Breast epithelium (tissue), 3 donors: ENCODE data around the gene SVEP1.

Source experiments
- POLR2A ChIP-seq: fragments of 450-650 bp; IDR thresholded peaks from one replicate; pipeline ENCODE4 v1.6.1; 2016; ENCODE audit warnings: antibody characterized with exemption, mild to moderate bottlenecking, moderate library complexity
- POLR2AphosphoS5 ChIP-seq, 3 donors: sonication (generic); formaldehyde crosslinking; IDR thresholded peaks; one replicate each; pipeline ENCODE4 v1.6.1; 2017; ENCODE audit warnings: antibody characterized with exemption in 3 of 3
- TF ChIP-seq, protein P1 (sequence below), 3 donors: fragments of 450-650 bp; IDR thresholded peaks; one replicate each; pipeline ENCODE4 v1.5.1; 2016 to 2017; ENCODE audit warnings: antibody characterized with exemption in 3 of 3, mild to moderate bottlenecking in 3 of 3, moderate library complexity in 3 of 3

DNA sequence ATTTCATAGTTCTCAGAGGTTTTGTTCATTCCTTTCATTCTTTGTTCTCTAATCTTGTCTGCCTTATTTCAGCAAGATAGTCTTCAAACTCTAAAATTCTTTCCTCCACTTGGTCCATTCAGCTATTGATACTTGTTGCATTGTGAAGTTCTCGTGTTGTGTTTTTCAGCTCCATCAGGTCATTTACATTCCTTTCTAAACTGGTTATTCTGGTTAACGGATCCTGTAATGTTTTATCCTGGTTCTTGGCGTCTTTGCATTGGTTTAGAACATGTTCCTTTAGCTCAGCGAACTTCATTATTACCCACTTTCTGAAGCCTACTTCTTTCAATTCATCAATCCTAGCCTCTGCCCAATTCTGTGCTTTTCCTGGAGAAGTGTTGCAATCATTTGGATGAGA lies 196.8 kb downstream of the SVEP1 start:
- TF ChIP-seq POLR2AphosphoS5 (IDR thresholded peaks at IDR 0.05) (no peak), POLR2A (no peak)
- TF ChIP-seq, protein P1, sequence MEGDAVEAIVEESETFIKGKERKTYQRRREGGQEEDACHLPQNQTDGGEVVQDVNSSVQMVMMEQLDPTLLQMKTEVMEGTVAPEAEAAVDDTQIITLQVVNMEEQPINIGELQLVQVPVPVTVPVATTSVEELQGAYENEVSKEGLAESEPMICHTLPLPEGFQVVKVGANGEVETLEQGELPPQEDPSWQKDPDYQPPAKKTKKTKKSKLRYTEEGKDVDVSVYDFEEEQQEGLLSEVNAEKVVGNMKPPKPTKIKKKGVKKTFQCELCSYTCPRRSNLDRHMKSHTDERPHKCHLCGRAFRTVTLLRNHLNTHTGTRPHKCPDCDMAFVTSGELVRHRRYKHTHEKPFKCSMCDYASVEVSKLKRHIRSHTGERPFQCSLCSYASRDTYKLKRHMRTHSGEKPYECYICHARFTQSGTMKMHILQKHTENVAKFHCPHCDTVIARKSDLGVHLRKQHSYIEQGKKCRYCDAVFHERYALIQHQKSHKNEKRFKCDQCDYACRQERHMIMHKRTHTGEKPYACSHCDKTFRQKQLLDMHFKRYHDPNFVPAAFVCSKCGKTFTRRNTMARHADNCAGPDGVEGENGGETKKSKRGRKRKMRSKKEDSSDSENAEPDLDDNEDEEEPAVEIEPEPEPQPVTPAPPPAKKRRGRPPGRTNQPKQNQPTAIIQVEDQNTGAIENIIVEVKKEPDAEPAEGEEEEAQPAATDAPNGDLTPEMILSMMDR (IDR thresholded peaks at IDR 0.05), result no peak
